Stimulated activated CD4-positive, alpha-beta T cell treated with anti-CD3 and anti-CD28 coated beads, TNF-alpha, amount 100 ng/mL, for 1 hour (primary cell): ENCODE results near the gene ACTR1B.
"Not testable (repeated sequence)": the region's sequence is repeated elsewhere in the genome, so short reads cannot be mapped to it uniquely, and the experiment has no call there.

Experiments used
- DNase-seq, 3 donors: peaks; one replicate each; pipeline ENCODE4 v3.0.0-alpha.2; 2020; ENCODE audit warnings: low read depth in 3 of 3, low spot score in 1 of 3

The ACTR1B gene

GRCh38 chr2:97663962-97664635, at the start of gene ACTR1B:
Gene ACTR1B, minus strand, starts transcription at chr2:97664044. Its CDS starts 154 bp downstream, at chr2:97663890.
- DNase-seq, result peak; percentile 95 to 96 (median 95)

GRCh38 chr2:97712693-97713295, 49.0 kb upstream of the ACTR1B start:
- DNase-seq, result no peak

DNA sequence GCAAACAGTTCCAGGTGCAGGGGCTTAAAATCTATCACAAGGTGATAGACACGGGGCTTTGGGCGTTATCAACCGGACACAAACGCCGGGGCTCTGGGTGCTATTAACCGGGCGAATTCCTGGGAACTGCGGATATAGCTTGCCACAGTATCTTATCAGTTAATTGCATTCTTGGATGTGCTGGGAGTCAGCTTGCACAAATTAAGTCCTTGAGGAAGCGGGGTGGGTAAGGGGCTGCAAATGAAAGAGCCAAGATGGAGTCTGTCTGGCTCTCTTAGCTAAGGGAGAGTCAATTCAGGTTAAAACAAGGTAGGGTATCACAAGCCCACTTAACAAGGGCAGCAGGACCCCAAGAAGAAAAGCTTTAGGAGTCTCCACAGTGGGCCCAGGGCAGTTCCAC, 48.3 kb upstream of the ACTR1B start:
- DNase-seq, result not testable (repeated sequence)

- DNase-seq, result no peak
Observed at GRCh38 chr2:97711394-97711711, 47.5 kb upstream of the ACTR1B start.

GRCh38 chr2:97708608-97709007, 44.8 kb upstream of the ACTR1B start:
- no peak for DNase-seq

DNA sequence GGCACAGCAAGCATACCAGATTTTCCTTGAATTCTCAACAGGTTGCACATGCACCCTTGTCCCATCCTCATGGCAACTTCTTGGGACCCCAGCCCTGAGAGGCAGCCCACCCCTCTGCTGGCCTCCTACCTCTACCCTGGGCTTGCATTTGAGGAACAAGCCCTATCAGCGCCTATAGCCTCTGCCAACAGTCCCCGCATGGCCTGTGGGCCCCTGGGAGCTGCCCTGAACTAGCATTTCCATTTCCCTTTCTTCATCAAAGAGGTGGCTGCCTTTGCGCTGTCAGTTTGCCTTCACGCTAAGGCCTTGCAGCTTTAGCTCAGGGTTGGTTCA, 44.2 kb upstream of the ACTR1B start:
- no peak for DNase-seq

DNA sequence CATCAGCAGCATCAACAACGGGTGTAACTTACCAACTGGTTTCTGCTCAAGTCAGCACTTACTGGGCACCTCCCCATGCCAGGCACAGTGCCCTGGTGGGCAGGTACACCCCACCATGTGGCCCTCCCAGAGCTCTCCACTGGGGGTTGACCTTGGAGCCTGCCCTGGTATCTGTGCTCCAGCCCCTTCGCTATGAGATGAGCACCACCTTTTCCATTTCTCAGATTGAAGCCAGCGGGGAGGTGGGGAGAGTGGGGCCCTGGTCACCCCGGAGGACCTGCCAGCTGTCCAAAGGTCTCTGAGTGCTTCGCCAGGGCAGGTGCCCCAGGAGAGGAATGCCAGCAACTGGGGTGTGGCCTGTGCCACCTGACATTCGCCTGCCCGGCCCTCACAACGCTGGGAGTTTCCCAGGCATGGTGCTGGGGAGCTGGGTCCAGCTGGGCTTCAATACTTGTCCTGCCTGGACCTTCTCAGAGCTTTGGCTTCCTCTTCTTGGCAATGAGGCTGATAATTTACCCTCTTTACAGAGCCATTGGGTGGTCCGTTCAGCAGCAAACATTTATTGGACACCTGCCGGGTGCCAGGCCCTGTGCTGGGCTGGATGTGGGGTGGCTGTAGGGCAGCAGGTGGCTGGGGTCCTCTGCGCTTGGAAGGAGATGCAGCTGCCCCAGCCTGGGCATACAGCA, 43.7 kb upstream of the ACTR1B start:
- no peak for DNase-seq

DNA sequence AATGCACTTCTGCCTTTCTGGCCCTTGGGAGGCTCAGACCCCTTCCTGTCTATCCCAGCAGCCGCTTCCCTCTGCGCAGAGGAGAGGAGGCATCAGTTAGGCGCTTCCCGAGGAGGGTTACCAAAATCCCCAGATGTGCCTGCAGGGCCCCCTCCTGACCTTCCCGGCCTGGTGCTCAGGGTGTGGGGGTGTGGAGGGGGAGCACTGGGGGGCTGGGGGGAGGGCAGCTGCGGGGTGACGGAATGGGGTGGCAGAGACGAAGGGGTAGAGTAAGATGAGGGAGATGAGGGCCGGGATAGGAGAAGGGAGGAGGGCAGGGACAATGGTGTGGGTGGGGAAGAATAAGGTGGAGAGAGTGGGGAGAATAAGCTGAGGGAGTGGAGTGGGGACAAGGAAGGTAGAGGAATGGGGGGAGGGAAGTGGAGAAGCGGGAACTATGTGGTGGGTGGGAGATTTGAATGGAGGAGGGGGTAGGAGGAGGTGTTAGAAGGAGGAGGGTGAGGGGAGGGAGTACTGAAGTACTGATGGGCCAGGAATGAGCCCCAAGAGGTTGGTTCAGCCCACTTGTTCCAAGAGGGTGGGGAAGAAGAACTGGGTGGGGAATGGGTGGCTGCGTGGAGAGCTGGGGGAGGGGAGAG, 43.0 kb upstream of the ACTR1B start:
- DNase-seq, result no peak

- no peak for DNase-seq
Observed at GRCh38 chr2:97706112-97706511, 42.3 kb upstream of the ACTR1B start.

DNA sequence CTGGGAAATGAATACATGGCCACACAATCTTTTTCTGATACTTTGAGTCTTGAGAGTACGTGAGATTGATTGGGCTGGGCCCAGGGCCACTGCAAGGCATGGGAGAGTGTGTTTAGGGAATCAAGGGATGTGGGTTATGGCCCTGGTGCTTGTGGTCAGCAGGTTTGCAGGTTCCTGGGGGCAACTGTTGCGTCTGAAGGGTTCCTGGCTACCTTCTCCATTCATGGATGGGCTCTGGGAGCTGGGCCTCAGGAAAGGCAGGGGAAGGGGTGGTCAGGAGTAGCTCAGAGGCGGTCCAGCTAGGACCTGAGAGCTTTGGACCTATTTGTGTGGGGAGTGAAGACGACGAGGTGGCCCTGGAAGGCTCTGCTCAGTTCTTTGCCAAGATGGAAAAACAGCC, 41.1 kb upstream of the ACTR1B start:
- DNase-seq, result no peak

DNA sequence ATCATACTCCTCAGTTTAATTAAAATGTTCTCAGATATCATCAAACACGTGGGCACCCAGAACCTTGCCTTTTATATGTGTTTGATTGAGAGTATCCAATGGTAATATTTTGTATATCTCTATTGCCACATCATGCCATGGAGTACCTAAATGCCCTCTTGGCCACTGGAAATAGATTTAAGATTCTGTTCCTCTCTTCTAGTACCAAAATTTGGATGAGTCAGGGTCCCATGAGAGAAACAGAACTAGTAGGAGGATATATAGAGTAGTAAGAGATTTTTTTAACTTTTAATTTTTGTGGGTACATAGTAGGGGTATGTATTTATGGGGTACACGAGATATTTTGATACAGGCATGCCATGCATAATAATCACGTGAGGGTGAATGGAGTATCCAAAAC, 39.9 kb upstream of the ACTR1B start:
- no peak for DNase-seq

DNA sequence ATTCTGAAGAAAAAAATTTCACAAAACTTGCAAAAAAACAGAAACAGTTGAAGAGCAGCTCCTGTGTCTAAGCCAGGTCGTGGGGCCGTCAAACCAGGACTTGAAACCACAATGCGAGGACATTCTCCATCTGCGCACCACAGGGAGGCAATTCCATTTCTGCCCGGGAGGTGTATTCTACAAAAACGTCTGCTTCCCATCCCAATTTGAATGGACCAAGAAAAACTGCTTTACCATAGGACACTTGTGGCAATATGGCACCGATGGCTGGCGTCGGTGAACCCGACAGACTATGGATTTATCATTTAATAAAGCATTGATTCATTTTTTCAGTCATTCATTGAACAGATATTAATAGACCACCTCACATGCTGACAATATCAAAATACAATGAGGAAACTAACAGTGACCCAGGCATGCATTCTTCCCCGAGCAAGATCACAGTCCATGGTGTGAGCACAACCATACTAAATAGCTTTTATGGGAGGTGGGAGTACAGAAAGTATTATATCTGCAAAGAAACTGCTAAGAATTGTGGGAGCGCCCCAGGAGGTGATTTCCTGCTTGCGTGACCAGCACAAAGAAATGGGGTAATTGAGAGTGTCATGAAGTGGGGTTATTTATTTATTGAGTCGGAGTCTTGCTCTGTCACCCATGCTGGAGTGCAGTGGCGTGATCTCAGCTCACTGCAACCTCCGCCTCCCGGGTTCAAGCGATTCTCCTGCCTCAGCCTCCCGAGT, 39.1 kb upstream of the ACTR1B start:
- DNase-seq, result no peak

- DNase-seq, result no peak
Observed at GRCh38 chr2:97701851-97702465, 38.1 kb upstream of the ACTR1B start.

- DNase-seq, result no peak
Observed at GRCh38 chr2:97701186-97701585, 37.3 kb upstream of the ACTR1B start.

DNA sequence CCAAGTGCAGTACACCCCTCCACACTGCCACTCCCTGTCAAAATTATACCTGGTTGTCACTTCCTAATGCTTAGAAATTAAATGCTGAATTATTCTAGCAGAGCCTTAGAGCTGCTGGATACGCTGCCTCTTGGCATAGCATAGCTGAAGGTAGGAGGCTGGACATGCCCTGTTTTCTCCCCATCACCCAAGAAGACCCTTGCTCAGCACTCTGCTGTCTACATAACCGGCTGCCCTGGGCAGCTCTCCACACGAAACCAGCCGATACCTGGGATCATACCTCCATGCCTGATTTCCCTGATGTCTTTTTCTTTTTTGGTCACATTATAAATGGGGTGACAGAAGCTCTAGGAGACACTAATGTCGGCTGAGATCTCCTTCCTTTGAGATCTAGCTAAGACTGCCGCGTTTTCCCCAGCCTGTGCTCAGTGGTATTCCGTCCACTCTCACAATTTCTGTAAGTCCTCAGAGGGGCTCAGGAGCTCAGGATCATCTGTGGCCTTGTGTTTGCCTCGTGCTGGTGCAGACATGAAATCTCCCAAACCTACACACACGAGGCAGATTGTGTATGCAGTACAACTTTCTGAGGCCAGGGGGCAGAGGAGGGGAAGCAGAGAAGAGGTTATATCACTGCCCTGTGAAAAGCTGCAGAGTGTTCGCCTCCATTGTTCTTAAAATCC, 36.1 kb upstream of the ACTR1B start:
- peak in 1 of 3 donors; percentile 49 for DNase-seq

GRCh38 chr2:97698530-97698929, 34.7 kb upstream of the ACTR1B start:
- no peak for DNase-seq

DNA sequence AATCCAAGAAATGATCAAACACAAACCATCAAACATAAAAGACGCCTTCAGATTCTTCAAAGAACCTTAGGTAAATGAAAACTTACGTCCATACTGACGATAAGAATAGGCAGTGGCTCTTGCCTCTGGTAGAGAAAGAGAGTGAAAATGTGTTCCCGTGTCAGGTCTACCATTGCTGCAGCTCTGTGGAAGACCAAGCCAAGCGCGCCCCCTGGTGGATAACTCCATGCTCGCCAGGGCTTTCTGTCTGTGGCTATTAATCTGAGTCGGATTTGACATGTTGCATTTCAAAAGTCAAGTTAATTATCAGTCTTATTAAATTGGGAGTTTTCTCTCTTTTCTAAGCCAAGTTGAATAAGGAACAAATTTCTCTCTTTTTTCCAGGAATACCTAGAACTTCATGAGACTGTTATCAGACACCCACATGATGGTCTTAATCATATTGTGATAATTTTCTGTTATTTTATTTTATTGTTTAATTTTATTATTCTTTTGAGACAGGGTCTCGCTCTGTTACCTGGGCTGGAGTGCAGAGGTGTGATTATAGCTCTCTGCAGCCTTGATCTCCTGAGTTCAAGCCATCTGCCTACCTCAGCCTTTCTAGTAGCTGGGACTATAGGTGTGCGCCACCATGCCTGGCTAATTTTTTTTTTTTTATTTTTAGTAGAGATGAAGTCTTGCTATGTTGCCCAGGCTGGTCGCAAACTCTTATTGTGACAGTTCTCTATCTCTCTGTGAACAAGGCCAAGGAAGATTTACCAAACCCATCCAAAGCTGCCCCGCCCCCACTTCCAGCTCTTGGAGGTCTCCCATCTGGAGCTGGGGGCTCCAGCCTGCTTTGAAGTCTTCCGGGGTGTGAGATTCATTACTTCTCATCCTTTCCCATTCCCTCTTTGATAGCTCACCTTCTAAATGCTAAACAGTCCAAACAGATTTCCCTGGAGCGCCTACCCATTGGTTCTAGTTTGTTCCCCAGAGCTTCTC, 33.7 kb upstream of the ACTR1B start:
- peak; percentile 83 to 95 (median 85) for DNase-seq

GRCh38 chr2:97695744-97696143, 31.9 kb upstream of the ACTR1B start:
- DNase-seq, result no peak

- no peak for DNase-seq
Observed at GRCh38 chr2:97693476-97693875, 29.6 kb upstream of the ACTR1B start.
